CD14-positive monocyte (primary cell): Measurements from ENCODE around the gene C12orf56. TPM values are rescaled to one million over a fixed set of nuclear protein-coding genes. Genes with fewer than 3 reads are reported as not detected.
"Not testable (repeated sequence)": the region's sequence is repeated elsewhere in the genome, so short reads cannot be mapped to it uniquely, and the experiment has no call there.

Source experiments
- DNase-seq, 3 donors: peaks; one replicate each; pipeline ENCODE4 v3.0.0-alpha.2; 2011 to 2022
- H2AFZ ChIP-seq: 2 replicates; pipeline ENCODE4 v1.6.0; 2012; ENCODE audit warnings: mild to moderate bottlenecking, low read depth, low read length, inconsistent platforms; ENCODE audit not compliant: insufficient read depth, poor library complexity, severe bottlenecking
- H3K27ac ChIP-seq, 2 donors: 1 replicate in 1 of 2; 2 replicates in 1 of 2; pipeline ENCODE4 v1.5.1; 2012 to 2013; ENCODE audit warnings: low read length in 2 of 2, control low read depth in 1 of 2, inconsistent platforms in 1 of 2, low read depth in 1 of 2, mild to moderate bottlenecking in 1 of 2
- H3K27me3 ChIP-seq, 2 donors: one replicate each; pipeline versions ENCODE4 v1.6.0 to v1.6.1; 2011 to 2013; ENCODE audit warnings: low read length in 2 of 2; ENCODE audit not compliant: control insufficient read depth in 2 of 2, insufficient read depth in 2 of 2
- H3K36me3 ChIP-seq, 2 donors: replicated peaks in 1 of 2; 1 replicate in 1 of 2; 2 replicates in 1 of 2; pipeline versions ENCODE4 v1.5.1 to v1.6.1; 2012 to 2013; ENCODE audit warnings: low read length in 2 of 2, control low read depth in 1 of 2, inconsistent platforms in 1 of 2, mild to moderate bottlenecking in 1 of 2; ENCODE audit not compliant: insufficient read depth in 2 of 2, control insufficient read depth in 1 of 2
- H3K4me1 ChIP-seq, 2 donors: 1 replicate in 1 of 2; 2 replicates in 1 of 2; pipeline versions ENCODE4 v1.5.1 to v1.6.1; 2012 to 2013; ENCODE audit warnings: low read length in 2 of 2, control low read depth in 1 of 2, inconsistent platforms in 1 of 2, mild to moderate bottlenecking in 1 of 2, moderate library complexity in 1 of 2; ENCODE audit not compliant: insufficient read depth in 2 of 2, control insufficient read depth in 1 of 2
- H3K4me2 ChIP-seq: replicated peaks from 2 replicates; pipeline ENCODE3; 2012; ENCODE audit warnings: low read length, moderate library complexity, mild to moderate bottlenecking; ENCODE audit not compliant: poor library complexity, severe bottlenecking; ENCODE audit errors: extremely low read depth
- H3K4me3 ChIP-seq, 3 experiments: fragments of 200-600 bp in 1 of 3; sonication (generic) in 1 of 3; replicated peaks in 1 of 3; 1 replicate in 2 of 3; 2 replicates in 1 of 3; pipeline ENCODE4 v1.5.1; 2011 to 2013; ENCODE audit warnings: low read length in 3 of 3, mild to moderate bottlenecking in 3 of 3, control low read depth in 2 of 3, low read depth in 2 of 3, inconsistent platforms in 1 of 3, moderate library complexity in 1 of 3
- H3K79me2 ChIP-seq: 2 replicates; pipeline ENCODE4 v1.6.0; 2012; ENCODE audit warnings: mild to moderate bottlenecking, control low read depth, inconsistent platforms, low read length, moderate library complexity; ENCODE audit not compliant: insufficient read depth
- H3K9ac ChIP-seq: 2 replicates; pipeline ENCODE4 v1.6.0; 2017; ENCODE audit warnings: low read length, mild to moderate bottlenecking; ENCODE audit not compliant: insufficient read depth, poor library complexity, severe bottlenecking
- H3K9me3 ChIP-seq, 2 donors: replicated peaks in 1 of 2; 1 replicate in 1 of 2; 2 replicates in 1 of 2; pipeline versions ENCODE4 v1.5.1 to v1.6.1; 2012 to 2013; ENCODE audit warnings: low read length in 2 of 2, control low read depth in 1 of 2; ENCODE audit not compliant: control insufficient read depth in 1 of 2, insufficient read depth in 1 of 2
- H4K20me1 ChIP-seq: 2 replicates; pipeline ENCODE4 v1.6.0; 2012; ENCODE audit warnings: mild to moderate bottlenecking, low read length, control low read depth, moderate library complexity; ENCODE audit not compliant: insufficient read depth
- H3K27ac Mint-ChIP-seq, 7 donors: one replicate each; pipeline ENCODE4 v1.8.0; 2020; ENCODE audit warnings: mild to moderate bottlenecking in 7 of 7, mixed read lengths in 7 of 7, moderate library complexity in 6 of 7, inconsistent platforms in 2 of 7
- H3K27me3 Mint-ChIP-seq, 3 donors: one replicate each; pipeline ENCODE4 v1.8.0; 2021 to 2022; ENCODE audit warnings: low read depth in 3 of 3, mild to moderate bottlenecking in 3 of 3, mixed read lengths in 3 of 3, moderate library complexity in 3 of 3, inconsistent platforms in 1 of 3
- H3K36me3 Mint-ChIP-seq, 2 donors: one replicate each; pipeline ENCODE4 v1.8.0; 2020; ENCODE audit warnings: mixed read lengths in 2 of 2, inconsistent platforms in 1 of 2, mild to moderate bottlenecking in 1 of 2
- H3K4me1 Mint-ChIP-seq: one replicate; pipeline ENCODE4 v1.8.0; 2020; ENCODE audit warnings: mild to moderate bottlenecking, mixed read lengths
- H3K4me3 Mint-ChIP-seq, 2 donors: one replicate each; pipeline ENCODE4 v1.8.0; 2020; ENCODE audit warnings: mild to moderate bottlenecking in 2 of 2, mixed read lengths in 2 of 2, moderate library complexity in 1 of 2
- H3K9me3 Mint-ChIP-seq, 7 donors: one replicate each; pipeline ENCODE4 v1.8.0; 2020 to 2022; ENCODE audit warnings: mixed read lengths in 7 of 7, mild to moderate bottlenecking in 6 of 7, moderate library complexity in 6 of 7, inconsistent platforms in 2 of 7
- WGBS: methylation state at CpG from one replicate; pipeline ENCODE4 v1.1.5; 2013; ENCODE audit warnings: missing lambda C conversion rate; ENCODE audit not compliant: insufficient coverage; 5-methylcytosine and 5-hydroxymethylcytosine counted together
- intact Hi-C, 2 donors: fragments of 100-400 bp; cut with micrococcal nuclease; formaldehyde crosslinking; loops; one replicate each; pipeline versions ENCODE4 v1.15.0 to v1.15.1; 2023
- polyA plus RNA-seq, 3 donors: library from polyadenylated mRNA; depleted of rRNA in 1 of 3; unstranded in 2 of 3; stranded (reverse) in 1 of 3; fragments of 300-500 nt in 2 of 3; fragments of >200 nt in 1 of 3; fragmentation: Illumina TruSeq in 2 of 3; gene quantifications; 1 replicate in 2 of 3; 2 replicates in 1 of 3; pipeline ENCODE4 v1.2.3, GENCODE V29; 2012 to 2021
- TF ChIP-seq, protein P1 (sequence below): fragments of 200-600 bp; IDR thresholded peaks from one replicate; pipeline ENCODE4 v1.8.0; 2022; ENCODE audit warnings: antibody characterized with exemption, mild to moderate bottlenecking

The C12orf56 gene
- polyA plus RNA-seq, 3 donors = not detected

- no peak overlapping the region for H3K4me2 ChIP-seq
- H3K9me3 ChIP-seq = peaks cover 11 to 12% of the 10 kb centered on the region in 2 donors
- H3K4me1 ChIP-seq = no peaks in the 10 kb centered on the region
- H3K9ac ChIP-seq = no peak overlapping the region
- H4K20me1 ChIP-seq = no peaks in the 10 kb centered on the region
- intact Hi-C loops = no loop called here
- H3K27ac ChIP-seq = no peak overlapping the region
- DNase-seq = no peak
- H2AFZ ChIP-seq = no peak overlapping the region
- H3K36me3 Mint-ChIP-seq = no peaks in the 10 kb centered on the region
- H3K27me3 Mint-ChIP-seq = peaks cover 0 to 8% (median 5%) of the 10 kb centered on the region in 3 donors
- no peaks in the 10 kb centered on the region for H3K79me2 ChIP-seq
- H3K4me1 Mint-ChIP-seq = no peaks in the 10 kb centered on the region
- H3K27me3 ChIP-seq = no peaks in the 10 kb centered on the region
- TF ChIP-seq, protein P1, sequence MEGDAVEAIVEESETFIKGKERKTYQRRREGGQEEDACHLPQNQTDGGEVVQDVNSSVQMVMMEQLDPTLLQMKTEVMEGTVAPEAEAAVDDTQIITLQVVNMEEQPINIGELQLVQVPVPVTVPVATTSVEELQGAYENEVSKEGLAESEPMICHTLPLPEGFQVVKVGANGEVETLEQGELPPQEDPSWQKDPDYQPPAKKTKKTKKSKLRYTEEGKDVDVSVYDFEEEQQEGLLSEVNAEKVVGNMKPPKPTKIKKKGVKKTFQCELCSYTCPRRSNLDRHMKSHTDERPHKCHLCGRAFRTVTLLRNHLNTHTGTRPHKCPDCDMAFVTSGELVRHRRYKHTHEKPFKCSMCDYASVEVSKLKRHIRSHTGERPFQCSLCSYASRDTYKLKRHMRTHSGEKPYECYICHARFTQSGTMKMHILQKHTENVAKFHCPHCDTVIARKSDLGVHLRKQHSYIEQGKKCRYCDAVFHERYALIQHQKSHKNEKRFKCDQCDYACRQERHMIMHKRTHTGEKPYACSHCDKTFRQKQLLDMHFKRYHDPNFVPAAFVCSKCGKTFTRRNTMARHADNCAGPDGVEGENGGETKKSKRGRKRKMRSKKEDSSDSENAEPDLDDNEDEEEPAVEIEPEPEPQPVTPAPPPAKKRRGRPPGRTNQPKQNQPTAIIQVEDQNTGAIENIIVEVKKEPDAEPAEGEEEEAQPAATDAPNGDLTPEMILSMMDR = no peak
- H3K4me3 ChIP-seq = no peak overlapping the region
- WGBS = no CpG with 5 or more reads among the region's 1 CpG
- H3K36me3 ChIP-seq = no peaks in the 10 kb centered on the region
- H3K9me3 Mint-ChIP-seq = peaks cover 10 to 25% (median 22%) of the 10 kb centered on the region in 7 donors
- H3K27ac Mint-ChIP-seq = no peak overlapping the region
- no peak overlapping the region for H3K4me3 Mint-ChIP-seq
Measured at GRCh38 chr12:64383675-64384074, 6.9 kb downstream of the C12orf56 start.

DNA sequence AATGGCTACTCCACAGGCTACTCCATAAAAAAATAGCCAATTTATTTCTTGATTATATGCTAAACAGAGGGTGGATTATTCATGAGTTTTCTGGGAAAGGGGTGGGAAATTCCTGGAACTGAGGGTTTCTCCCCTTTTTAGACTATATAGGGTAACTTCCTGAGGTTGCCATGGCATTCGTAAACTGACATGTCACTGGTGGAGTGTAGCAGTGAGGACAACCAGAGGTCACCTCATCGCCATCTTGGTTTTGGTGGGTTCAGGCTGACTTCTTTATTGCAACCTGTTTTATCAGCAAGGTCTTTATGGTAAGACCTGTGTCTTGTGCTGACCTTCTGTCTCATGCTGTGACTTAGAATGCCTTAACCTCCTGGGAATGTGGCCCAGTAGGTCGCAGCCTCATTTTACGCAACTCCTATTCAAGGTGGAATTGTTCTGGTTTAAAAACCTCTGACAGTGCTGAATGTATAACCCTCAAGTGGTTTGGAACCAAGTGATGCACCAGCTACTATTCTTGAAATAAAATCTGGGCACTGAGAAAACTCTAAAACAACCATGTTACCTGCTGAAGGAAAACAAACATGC lies 27.7 kb downstream of the C12orf56 start:
- Histone ChIP-seq H3K27ac (no peak overlapping the region), H3K27me3 (no peaks in the 10 kb centered on the region), H3K36me3 (no peaks in the 10 kb centered on the region), H3K4me3 (no peak overlapping the region), H2AFZ (no peak overlapping the region), H4K20me1 (no peaks in the 10 kb centered on the region), H3K4me2 (no peak overlapping the region), H3K9me3 (no peaks in the 10 kb centered on the region), H3K4me1 (no peaks in the 10 kb centered on the region), H3K9ac (no peak overlapping the region), H3K79me2 (no peaks in the 10 kb centered on the region)
- Mint-ChIP-seq H3K4me1 (no peaks in the 10 kb centered on the region), H3K27me3 (peaks cover 0 to 6% (median 3%) of the 10 kb centered on the region in 3 donors), H3K27ac (no peak overlapping the region), H3K4me3 (no peak overlapping the region), H3K9me3 (peaks cover 0 to 4% (median 0%) of the 10 kb centered on the region in 7 donors), H3K36me3 (no peaks in the 10 kb centered on the region)
- DNase-seq = no peak
- TF ChIP-seq, protein P1 = no peak
- 100% methylated on average over 1 of the region's 4 CpGs for WGBS
- intact Hi-C loops = no loop called here

GRCh38 chr12:64361173-64361572 lies 29.4 kb downstream of the C12orf56 start:
- H3K27ac ChIP-seq, H3K4me3 ChIP-seq, H3K4me1 ChIP-seq, H2AFZ ChIP-seq, H3K36me3 Mint-ChIP-seq, H3K36me3 ChIP-seq, H3K9me3 ChIP-seq, H3K4me1 Mint-ChIP-seq, H3K4me2 ChIP-seq, H3K27me3 ChIP-seq, H3K27ac Mint-ChIP-seq, DNase-seq, intact Hi-C loops, H4K20me1 ChIP-seq, H3K79me2 ChIP-seq, H3K9ac ChIP-seq, H3K4me3 Mint-ChIP-seq, H3K27me3 Mint-ChIP-seq: not testable (repeated sequence)
- peaks cover 4 to 15% (median 8%) of the 10 kb centered on the region in 7 donors for H3K9me3 Mint-ChIP-seq
- WGBS = no CpG with 5 or more reads among the region's 3 CpGs
